ENCODE measurements around the gene STT3B.

GRCh38 chr3:31620656-31621055, 87.9 kb downstream of the STT3B start:
- no peak for TF ChIP-seq POLR2A (IDR thresholded peaks at IDR 0.05)
- no peak for TF ChIP-seq CTCF (IDR thresholded peaks at IDR 0.05)

Measured in body of pancreas (tissue), 4 donors.